ENCODE measurements around the gene TBL1Y. TPM values are rescaled to one million over a fixed set of nuclear protein-coding genes. Genes with fewer than 3 reads are reported as not detected.

The TBL1Y gene
- total and polyA plus RNA-seq, 2 experiments from 2014 or later, result 2.6 to 5.8 TPM

DNA sequence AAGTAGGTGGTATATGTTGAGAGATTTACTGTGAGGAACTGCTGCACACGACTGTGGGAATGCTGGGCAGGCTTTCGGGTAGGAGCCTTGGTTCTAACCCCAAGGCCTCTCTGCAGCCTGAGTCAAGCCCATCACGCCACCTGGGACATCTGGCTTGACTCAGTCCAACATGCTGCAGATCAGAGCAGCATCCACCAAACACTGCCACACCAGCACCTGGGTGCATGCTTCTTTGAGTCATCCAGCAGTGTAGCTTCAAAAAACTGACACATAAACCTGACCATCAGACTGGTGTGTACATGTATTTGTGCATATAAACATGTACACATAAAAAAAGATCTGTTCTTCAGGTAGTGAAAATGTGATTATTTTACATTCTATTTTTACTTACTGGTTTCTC is 217.7 kb downstream of the TBL1Y start:
- no peaks in the 10 kb centered on the region for H3K9me3 Mint-ChIP-seq
- H3K4me1 Mint-ChIP-seq, result no peaks in the 10 kb centered on the region; the same call in 2 of the 3 replicates
- no peak overlapping the region for H3K27ac Mint-ChIP-seq
- Histone ChIP-seq H3K4me3 (no peak overlapping the region), H3K4me1 (ENCODE audit: insufficient read depth) (no peaks in the 10 kb centered on the region), H3K4me2 (no peak overlapping the region), H3K27ac (ENCODE audit: low read depth) (no peak overlapping the region), H3K79me2 (replicated peaks; ENCODE audit: insufficient read depth) (no peaks in the 10 kb centered on the region), H3K27me3 (ENCODE audit: insufficient read depth) (no peaks in the 10 kb centered on the region), H3K36me3 (ENCODE audit: insufficient read depth) (no peaks in the 10 kb centered on the region), H3F3A (replicated peaks; ENCODE audit: low read depth) (no peaks in the 10 kb centered on the region), H2AFZ (no peak overlapping the region), H4K20me1 (replicated peaks; ENCODE audit: insufficient read depth) (no peaks in the 10 kb centered on the region), H3K9me2 (ENCODE audit: insufficient read depth) (no peaks in the 10 kb centered on the region)
- no peaks in the 10 kb centered on the region for H3K27me3 Mint-ChIP-seq (ENCODE audit: insufficient read depth, low read depth, poor library complexity)
- no peaks in the 10 kb centered on the region for H3K36me3 Mint-ChIP-seq (ENCODE audit: low read depth)
- TF ChIP-seq ZNF462 (CRISPR knock-in tag; IDR thresholded peaks at IDR 0.05), result no peak
- no peak for TF ChIP-seq NANOG (IDR thresholded peaks at IDR 0.05; ENCODE audit: borderline replicate concordance)
- TF ChIP-seq, protein P1, sequence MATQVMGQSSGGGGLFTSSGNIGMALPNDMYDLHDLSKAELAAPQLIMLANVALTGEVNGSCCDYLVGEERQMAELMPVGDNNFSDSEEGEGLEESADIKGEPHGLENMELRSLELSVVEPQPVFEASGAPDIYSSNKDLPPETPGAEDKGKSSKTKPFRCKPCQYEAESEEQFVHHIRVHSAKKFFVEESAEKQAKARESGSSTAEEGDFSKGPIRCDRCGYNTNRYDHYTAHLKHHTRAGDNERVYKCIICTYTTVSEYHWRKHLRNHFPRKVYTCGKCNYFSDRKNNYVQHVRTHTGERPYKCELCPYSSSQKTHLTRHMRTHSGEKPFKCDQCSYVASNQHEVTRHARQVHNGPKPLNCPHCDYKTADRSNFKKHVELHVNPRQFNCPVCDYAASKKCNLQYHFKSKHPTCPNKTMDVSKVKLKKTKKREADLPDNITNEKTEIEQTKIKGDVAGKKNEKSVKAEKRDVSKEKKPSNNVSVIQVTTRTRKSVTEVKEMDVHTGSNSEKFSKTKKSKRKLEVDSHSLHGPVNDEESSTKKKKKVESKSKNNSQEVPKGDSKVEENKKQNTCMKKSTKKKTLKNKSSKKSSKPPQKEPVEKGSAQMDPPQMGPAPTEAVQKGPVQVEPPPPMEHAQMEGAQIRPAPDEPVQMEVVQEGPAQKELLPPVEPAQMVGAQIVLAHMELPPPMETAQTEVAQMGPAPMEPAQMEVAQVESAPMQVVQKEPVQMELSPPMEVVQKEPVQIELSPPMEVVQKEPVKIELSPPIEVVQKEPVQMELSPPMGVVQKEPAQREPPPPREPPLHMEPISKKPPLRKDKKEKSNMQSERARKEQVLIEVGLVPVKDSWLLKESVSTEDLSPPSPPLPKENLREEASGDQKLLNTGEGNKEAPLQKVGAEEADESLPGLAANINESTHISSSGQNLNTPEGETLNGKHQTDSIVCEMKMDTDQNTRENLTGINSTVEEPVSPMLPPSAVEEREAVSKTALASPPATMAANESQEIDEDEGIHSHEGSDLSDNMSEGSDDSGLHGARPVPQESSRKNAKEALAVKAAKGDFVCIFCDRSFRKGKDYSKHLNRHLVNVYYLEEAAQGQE (IDR thresholded peaks at IDR 0.05; ENCODE audit: unreplicated experiment), result no peak
- no peak for TF ChIP-seq ZNF331 (CRISPR knock-in tag; IDR thresholded peaks at IDR 0.05; ENCODE audit: low read depth)
- no peak for TF ChIP-seq CREB1 (CRISPR knock-in tag; IDR thresholded peaks at IDR 0.05; ENCODE audit: low read depth)
- no peak for TF ChIP-seq ETS1 (IDR thresholded peaks at IDR 0.05)
- TF ChIP-seq EZH2phosphoT487 (IDR thresholded peaks at IDR 0.05; ENCODE audit: unreplicated experiment), result no peak
- TF ChIP-seq JUNB (IDR thresholded peaks at IDR 0.05; ENCODE audit: unreplicated experiment), result no peak
- no peak for TF ChIP-seq POLR2AphosphoS5 (IDR thresholded peaks at IDR 0.05; ENCODE audit: low read depth)
- TF ChIP-seq STAT1 (IDR thresholded peaks at IDR 0.05; ENCODE audit: unreplicated experiment), result no peak
- no peak for TF ChIP-seq EZH2 (IDR thresholded peaks at IDR 0.05; ENCODE audit: low read depth, unreplicated experiment)
- TF ChIP-seq ZNF114 (CRISPR knock-in tag; IDR thresholded peaks at IDR 0.05), result no peak
- TF ChIP-seq, protein P2, sequence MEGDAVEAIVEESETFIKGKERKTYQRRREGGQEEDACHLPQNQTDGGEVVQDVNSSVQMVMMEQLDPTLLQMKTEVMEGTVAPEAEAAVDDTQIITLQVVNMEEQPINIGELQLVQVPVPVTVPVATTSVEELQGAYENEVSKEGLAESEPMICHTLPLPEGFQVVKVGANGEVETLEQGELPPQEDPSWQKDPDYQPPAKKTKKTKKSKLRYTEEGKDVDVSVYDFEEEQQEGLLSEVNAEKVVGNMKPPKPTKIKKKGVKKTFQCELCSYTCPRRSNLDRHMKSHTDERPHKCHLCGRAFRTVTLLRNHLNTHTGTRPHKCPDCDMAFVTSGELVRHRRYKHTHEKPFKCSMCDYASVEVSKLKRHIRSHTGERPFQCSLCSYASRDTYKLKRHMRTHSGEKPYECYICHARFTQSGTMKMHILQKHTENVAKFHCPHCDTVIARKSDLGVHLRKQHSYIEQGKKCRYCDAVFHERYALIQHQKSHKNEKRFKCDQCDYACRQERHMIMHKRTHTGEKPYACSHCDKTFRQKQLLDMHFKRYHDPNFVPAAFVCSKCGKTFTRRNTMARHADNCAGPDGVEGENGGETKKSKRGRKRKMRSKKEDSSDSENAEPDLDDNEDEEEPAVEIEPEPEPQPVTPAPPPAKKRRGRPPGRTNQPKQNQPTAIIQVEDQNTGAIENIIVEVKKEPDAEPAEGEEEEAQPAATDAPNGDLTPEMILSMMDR (conservative IDR thresholded peaks at IDR 0.05; ENCODE audit: low read depth in 2 of 2), result no peak
- ATAC-seq, result no peak
- no peak overlapping the region for H3K4me3 Mint-ChIP-seq
- DNase-seq (ENCODE audit: low spot score), result no peak

All from GM23338 (cell line).